Stimulated activated CD4-positive, alpha-beta T cell treated with anti-CD3 and anti-CD28 coated beads, Interleukin-4, amount 100 ng/mL, for 24 hours (primary cell): ENCODE data around the gene TAF1B.

Experiments
- DNase-seq: peaks from one replicate; pipeline ENCODE4 v3.0.0-alpha.2; 2020

TAF1B gene

DNA sequence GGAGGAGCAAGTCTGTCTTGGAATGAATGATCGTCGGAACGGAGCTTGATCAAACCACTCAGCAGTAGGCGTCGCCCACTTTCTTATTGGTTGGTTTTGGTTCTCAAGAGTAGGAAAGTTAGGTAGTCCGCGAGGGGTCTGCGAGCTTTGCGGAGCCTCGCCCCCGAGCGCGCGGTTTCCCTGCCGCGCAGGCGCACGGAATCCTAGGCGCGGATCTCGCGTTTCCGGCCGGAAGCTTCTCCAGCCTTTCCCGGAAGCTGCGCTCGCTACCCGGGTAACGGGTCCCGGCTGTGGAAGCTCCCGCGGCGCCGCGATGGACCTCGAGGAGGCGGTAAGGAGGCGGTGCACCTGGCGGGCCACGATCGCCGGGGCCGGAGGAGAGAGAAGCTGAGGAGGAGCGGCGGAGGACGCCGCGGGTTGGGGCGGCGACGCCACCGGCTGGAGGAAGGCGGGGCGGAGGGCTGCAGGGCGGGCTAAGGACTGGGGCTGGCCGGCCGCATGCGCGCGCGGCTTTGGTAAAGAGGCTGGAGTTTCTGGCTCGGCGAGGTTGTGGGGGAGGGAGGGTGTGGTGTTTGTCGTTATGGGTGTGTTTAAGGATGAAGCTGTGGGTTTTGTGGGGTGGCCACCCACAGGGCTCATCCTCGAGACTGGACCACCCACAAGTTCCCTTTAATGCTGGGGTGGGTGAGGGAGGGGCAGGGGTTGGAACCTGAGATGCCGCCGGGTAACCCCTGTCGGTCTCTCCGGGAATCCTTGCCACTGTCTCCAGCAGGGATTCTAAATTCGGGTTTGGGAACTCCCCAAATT is at the start of gene TAF1B:
TAF1B (plus strand) TSS at position 246 of the 807 bp plus-strand sequence; CDS start at position 314, 68 bp downstream.
- peak; percentile 86 for DNase-seq

DNA sequence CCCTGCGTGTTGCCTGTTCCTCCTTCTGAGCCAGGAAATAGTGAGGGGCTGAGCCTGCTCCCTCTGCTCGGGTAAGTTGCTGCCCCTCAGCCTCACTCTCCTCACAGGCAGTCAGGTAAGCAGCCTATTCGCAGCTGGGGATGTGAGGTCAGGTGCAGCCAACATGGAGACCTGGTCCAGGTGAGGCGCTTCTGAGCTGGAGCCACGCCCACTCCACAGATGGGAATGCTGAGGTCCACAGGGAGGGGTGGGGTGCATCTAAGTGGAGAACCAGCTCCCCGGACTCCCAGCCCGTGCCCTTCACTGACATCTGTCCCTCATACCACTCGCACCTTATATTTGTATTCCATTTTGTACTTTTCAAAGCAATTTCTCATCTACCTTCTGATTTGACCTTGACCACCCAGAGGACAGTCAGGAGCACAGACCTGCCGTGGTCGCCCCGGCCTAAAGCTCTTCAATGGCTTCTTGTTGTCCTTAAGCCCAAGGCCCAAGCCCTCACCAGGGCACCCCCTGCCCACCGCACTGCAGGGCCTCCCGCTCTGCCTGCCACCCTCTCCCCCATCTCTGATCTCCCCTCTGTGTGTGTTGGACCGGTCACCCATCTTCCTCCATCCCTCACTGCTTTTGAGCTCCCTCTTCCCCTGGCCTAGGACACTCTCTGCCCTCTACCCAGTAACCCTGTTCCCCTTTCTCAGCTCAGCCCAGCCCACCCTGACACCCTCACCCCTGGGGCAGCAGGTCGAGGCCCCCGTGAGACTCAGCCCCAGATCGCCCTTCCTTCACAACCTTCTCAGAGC is 49.2 kb upstream of the TAF1B start:
- DNase-seq, result no peak

DNA sequence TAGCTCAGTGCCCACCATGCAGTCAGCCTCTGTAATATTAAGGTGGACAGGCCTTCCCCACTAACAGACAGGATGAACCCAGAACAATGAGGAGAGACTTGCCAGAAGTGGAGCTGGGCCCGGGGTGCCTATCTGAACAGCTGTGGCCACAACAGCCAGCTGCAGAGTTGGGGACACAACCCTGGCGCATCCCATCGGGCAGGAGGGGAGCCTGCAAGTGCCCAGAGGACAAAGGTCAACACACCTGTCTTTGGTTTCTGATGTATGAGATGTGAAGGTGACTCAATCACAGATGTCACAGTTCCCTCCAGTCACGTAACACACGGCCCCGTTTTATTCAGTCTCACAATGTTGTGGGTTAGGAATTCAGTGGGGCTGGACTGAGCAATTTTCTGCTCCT is 48.2 kb upstream of the TAF1B start:
- no peak for DNase-seq

DNA sequence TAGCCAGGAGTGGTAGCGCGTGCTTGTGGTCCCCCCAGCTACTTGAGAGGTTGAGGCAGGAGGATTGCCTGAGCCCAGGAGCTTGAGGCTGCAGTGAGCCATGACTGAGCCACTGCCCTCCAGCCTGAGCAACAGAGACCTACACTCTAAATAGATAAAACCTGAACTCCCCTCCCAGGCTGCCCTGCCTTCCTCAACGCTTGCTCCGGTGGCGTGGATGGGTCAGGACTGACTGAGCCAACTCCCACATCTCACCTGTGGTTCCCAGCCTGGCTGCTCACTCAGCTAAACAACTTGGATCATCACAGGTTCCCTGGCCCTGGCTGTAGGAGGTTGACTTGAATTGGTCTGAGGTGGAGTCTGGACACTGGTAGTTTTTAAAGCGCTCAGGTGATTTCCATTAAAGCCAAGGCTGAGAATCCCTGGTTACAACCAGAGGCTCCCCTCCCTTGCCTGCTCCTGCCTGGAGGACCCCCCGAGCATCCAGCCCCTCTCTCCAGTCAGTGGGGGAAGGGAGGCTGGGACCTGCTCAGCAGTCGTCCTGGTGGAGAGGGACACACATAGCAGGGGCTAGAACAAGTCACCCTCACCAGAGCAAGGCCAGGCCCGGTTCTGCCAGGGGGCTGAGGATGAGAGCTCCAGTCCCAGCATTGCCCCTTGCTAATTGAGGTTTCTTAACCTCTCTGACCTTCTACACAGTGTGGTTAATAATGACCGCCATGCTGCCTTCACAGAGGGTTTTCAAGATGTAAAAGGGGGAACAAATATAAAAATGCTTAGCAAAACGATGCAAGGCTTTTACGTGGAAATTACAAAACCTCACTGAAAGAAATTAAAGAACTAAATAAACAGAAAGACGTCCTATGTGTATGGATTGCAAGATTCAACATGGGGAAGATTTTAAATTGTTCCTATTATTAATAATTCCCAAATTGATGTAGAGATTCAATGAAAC is 46.9 kb upstream of the TAF1B start:
- DNase-seq, result no peak

DNA sequence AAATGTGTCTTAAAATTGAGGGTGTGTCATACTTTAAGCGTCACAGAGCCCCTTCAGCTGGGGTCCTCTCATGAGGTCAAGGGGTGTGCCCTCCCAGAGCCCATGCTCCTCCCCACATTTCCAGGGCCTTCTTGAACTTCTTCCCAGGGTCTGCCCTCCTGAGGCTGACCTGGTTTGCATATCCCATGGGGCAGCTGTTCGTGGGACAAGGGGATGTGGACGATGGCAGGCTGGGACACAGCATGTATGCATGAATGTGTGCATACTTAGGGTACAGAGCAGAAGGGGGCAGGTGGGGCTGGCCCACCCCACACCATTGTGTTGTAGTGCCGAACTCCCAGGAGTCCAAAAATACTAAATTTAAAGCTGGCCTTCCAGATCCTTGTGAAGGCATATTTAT is 46.2 kb upstream of the TAF1B start:
- DNase-seq, result no peak

DNA sequence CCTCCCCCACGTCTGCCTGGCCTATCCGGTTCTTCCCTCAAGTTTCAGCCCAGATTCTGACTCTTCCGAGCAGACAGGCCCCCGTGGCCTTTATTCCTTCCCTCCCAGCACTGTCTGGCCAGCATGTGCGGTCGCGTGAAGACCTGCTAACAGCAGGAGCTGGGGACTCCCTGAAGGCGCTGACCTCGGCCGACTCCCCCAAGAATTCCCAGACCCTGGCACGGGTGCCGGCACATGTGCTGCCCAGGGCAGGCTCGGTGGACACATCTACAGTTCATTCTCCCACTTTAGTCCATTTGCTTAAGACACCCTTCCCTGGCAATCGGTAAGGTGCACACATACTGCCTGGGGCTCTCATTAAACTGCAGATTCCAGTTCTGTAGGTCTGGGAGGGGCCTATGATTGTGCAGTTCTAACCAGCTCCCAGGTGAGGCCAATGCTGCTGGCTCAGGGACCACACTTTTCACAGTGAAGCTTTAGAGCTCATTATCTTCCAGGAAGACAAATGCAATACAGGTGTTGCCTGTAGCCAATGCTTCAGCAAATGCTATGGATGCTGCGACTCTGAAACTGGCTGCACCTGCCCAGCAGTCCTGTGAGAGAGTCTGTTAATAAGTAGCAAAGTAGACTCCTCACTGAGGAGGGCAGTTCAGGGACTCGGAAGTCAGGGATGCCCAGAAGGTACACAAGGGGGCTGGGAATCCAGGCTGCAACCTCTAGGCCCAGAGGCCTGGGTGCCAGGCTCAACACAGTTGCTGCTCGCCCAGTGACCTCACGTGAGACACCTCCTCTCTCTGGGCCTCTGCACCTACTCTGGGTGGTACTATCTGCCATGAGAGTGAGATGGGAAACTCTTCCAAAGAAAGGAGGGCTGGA is 45.4 kb upstream of the TAF1B start:
- no peak for DNase-seq

DNA sequence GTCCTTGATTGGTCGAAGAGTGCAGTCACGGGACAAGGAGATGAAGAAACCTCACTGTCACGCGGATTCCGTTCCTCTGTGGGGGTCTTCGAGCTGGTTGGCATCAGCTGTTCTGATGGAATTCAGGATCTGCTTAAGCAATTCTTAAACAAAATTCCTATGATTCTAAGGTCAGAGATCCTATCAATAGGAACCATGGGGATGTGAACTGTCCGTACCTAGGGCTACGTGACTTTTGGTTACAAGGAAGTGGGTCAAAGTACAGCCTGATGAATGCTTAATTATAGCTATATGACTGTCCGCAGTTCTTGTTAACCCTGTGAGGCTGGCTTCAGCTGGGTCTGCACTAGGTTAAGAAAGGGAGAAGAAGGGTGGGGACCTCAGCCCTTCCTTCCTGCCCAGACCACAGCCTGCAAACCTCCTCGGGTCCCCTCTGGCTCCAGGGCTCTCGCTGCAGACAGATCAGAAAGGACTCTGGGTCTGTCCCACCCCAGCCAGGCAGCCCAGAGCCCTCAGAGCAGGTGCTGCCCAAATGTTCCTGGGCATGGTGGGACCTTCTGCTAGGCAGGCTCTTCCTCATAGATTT is 44.2 kb upstream of the TAF1B start:
- no peak for DNase-seq

DNA sequence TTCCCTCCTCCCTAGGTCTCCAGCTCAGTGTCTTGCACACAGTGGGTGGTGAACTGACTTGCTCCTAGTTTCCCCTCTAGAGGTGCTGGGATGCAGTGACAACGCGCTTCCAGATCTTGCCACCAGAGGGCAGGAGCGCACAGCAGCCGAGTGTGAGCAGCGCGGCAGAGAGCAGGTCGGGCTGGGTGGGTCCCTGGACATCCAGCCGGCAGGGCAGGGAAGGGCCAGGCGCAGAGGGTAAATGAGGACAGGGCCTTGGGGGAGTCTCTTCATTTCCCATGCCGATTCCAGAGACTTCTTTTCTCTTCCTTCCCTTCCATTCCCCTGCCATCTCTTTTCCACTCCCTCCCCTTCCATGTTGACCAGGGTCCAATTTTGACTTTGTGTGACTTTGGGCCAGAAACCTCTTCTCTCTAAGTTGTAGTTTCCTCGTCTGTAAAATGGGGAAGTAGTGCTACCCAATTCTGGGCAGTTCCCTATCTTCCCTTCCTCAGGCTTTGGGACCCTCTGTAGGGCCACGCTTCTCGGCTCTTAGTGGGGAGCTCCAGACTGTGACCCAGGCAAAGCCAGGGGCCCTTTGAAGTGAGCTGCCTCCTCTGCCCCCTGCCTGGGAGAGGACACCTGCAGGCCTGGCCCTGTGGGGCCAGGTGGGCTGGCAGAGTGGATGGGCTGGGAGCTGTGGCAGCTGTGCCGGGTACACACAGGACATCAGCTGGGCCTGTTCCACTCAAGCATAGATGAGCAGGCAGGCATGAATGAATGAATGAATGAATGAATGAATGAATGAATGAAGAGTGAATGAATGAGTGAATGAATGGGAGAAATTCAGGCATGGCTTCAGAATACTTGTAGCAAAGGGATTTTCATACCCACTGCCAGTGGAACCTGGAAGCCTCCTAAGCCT is 43.3 kb upstream of the TAF1B start:
- DNase-seq, result peak; percentile 87

DNA sequence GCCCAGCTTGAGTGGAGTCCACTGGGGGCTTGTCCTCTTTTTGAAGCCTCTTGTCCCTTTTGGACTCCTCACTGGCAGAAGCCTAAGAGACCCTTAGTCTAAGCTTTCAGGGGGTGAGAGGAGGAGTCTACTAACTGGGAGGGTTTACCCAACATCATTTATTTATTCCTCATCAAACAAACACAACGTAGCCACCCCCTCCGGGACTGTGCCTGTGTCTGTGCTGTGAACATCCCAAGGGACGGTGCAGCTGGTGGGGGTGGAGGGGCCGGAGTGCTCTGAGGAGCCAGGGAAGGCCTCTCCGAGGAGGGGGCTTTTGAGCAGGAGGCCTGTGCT is 42.7 kb upstream of the TAF1B start:
- no peak for DNase-seq

DNA sequence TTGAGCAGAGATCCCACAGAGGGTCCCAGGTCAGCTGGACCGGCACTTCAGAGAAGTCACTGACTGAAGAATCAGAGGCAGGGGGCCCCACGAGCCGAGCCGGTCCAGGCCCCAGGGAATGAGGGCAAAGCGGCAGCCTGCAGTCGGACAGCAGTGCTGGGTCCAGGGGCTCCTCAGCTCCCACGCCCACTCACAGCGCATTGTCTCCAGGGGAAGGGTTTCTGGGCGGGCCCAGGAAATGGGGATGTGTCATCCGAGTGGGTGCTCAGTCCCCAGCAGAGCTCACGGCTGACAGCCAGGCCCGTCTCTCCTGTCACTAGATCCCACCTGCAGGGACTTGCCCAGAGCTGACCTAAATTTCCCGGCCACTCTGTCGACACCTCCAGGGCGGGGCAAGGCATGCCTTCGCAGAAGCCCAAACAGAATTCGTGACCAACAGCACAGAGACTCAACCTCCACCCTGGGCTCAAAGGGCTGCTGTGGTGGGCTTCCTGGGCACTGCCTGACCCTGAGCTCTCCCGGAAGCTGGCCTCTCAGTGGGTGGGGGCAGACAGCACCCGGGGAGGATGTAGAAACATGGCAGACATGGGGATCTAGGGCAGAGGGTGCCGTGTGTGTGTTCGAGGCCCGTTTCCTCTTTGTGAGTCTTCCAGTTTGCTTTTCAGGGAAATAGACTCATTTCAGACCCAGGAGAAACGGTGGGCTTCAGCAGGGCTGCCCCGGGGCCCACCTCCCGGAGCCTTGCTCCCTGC is 42.1 kb upstream of the TAF1B start:
- peak; percentile 66 for DNase-seq

DNA sequence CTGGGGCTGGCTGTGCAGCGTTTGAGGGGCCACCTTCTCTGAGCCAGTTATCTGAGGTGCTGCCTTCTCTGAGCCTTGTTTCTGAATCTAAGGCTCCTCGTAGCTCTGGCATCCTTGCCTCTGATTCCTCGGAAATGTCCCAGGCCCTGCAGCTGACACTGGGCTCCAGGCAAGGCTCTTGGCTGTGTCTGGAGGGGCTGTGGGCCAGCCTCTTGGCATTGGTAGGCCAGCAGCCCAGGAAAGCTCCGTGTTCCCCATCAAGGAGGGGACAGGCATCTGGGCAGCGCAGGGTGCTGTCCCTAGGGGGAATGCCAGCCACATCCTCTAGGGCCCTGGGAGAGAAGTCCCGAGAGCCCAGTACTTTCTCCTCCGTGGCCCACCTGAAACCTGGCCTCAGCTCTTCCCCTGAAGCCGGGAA is 40.7 kb upstream of the TAF1B start:
- no peak for DNase-seq

DNA sequence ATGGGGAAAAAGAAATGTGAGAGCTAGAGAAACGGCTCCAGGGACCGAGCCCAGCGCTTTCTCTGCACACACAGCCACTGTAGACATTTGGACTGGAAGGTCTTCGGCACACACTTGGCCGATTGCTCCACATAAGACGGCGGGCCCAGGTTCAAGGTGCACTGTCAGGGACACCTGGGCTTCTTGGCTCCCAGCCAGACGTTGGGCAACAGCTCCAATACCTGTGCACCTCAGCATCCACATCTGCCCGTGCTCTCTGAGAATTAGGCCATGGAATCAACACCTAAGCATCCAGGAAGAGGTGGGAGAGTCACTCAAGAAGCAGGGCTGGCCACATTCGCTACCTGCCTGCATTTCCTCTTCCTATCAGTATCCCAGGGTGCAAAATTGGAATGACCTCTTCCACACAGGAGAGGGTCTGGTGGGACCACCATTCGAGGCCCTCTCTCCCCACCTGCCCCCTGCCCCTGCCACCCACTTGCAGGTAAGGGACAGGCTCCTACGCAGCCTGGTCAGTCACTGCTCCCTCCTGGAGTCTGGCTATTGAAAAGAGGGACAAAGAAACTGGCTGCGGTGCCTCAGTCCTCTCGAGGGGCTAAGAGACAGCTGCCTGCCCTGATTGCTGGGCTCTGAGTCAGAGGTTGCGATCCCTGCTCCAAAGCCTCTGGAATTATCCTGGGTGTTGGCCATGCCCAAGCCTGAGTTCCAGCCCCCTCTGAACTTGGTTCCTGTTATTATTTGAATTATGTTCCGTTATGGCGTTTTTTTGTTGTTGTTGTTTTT is 40.1 kb upstream of the TAF1B start:
- no peak for DNase-seq

DNA sequence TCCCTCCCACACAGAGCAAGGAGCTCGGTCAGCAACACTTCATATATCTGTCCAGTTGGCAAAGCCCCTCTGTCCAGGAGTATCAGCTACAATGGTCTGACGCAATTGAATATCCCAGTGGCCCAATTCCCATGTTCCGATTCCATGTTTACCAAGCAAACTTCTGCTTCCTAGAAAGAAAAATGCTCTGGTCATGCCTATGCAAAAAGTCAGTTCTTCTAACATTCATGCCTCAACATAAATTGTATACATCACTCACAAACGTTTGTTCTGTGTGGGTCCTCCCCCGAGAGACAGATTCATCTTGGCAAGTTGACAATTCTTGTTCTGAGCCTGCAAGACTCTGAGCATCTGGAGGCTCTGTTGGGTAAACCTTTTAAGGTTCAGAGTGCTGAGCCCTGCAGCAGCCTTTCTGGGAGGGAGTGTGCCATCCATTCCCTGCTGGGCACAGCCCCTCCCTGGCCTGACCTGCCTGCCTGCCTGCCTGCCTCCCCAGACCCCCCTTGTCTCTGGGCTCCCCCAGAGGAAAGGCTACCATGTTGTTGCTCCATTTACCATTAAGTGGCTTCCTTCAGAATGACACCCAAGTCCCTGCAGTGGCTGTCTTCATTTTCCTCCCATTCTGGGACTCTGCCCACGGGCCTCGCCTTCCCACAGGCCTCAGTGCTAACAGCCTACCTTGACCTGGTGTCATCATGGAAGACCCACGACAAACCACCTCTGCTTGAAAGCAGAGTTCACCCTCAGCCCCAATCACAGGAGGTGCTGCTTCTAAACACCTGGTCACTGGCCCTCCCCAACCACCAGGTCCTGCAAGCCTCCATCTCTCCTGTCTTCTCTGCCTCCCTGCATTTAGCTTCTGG is 37.6 kb upstream of the TAF1B start:
- no peak for DNase-seq

DNA sequence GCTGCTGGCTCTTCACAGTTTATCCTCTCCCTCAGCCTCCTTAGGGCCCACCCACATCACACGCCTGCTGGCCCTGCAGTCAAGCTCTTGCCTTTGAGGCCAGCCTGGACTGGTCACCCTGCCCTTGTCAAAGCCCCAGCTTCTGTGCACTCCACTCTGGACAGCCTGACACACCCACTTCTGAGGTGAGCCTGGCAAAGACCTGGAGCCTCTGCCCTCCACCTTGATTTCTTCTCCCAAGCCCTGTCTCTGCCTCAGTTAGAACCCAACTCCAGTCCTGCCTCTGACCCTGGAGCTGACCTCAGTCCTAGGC is 37.0 kb upstream of the TAF1B start:
- DNase-seq, result no peak

DNA sequence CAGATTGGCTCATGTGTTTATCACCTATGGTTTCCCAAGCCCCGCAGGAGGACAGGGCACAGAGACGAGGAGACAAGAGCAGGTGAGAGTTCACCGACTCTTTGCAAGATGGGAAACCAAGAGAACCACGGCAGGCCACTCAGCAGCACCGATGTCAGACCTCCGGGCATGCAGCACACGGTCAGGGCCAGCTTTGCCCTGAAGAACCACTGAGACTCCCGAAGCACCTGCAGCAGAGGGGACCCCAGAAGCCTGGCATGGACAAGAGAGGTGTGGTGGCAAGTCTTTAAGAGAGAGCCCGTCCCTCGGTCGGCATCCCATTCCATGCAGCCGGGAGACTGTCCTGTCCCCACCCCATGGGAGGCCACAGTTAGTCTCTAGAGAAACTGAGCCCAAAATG is 36.6 kb upstream of the TAF1B start:
- DNase-seq, result no peak

DNA sequence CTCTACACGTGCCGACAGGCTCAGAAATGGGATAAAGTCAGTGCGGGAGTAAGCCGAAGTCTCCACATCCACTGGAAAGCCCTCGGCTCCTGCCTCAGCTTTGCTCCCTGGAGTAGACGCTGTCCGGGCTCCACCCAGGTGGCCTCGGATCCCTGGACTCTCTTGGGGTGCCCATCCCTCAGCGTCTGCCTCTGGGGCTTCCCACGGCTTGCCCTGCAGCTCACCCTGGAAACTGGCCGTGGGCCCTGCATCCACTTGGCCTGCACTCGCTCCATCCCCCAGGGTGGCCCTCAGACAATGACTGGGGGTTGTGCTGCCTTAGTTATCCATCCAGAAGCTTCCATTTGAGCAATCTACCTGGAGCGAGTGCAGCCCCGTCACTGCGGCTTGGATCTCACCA is 36.2 kb upstream of the TAF1B start:
- DNase-seq, result no peak

DNA sequence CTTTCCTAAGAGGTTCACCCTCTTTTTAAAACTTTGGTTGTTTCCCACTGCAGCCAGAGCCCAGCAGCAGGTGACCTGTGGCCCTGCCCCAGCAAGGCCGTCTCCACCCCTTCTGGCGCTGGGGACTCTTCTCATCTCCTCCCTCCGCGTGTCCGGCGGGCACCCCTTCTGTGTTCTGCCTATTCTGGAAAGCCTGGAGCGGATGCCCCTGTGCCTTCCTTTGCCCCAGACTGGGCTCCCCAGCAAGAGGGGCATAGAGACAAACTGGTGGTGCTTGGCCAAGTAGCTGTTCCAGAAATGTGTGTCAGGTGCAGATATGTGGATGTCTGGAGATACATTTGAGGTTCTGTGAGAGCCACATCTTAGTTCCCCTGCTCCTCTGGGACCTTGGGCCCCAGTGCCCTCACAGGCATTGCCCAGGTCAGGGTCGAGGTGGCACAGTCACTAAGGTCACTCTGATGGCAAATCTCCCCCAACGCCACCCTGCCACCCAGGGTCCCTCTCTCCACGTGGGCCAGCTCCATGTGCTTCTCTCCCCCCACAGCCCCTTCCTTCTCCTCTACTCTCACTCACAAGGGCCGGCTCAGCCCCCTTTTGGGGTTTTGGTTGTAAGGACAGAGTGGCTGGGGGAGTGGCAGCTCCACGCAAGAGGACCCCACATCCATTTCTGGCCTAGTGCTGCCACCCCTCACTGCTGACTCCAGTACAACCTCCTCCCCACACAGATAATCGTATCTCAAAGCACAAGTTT is 35.5 kb upstream of the TAF1B start:
- no peak for DNase-seq
